B cell (primary cell): ENCODE results near the gene ATP6V0A1. TPM values are rescaled to one million over a fixed set of nuclear protein-coding genes. Genes with fewer than 3 reads are reported as not detected.

Experiments used
- ATAC-seq: fragments of 200-7000 bp; cut with Tn5 transposase; one replicate; pipeline ENCODE4 v1.10.0; 2021; ENCODE audit warnings: low read depth, mild to moderate bottlenecking, moderate number of reproducible peaks, moderate library complexity
- CTCF ChIA-PET: fragments of 350-600 bp; sonication (Branson Sonifier 250); formaldehyde crosslinking; loops from one replicate; lab custom pipeline; 2021; ENCODE audit warnings: antibody characterized with exemption, inconsistent platforms; lab: Charles Lee
- POLR2A ChIA-PET: fragments of 350-600 bp; sonication (Branson Sonifier 250); formaldehyde crosslinking; loops from one replicate; lab custom pipeline; 2021; ENCODE audit warnings: antibody characterized with exemption; lab: Charles Lee
- DNase-seq: peaks from one replicate; pipeline ENCODE4 v3.0.0; 2013
- H2AFZ ChIP-seq: 2 replicates; pipeline ENCODE4 v1.6.1; 2012; ENCODE audit warnings: mild to moderate bottlenecking, low read depth, low read length; ENCODE audit not compliant: insufficient read depth, poor library complexity, severe bottlenecking
- H3K27ac ChIP-seq, 2 donors: 1 replicate in 1 of 2; 2 replicates in 1 of 2; pipeline ENCODE4 v1.5.1; 2012 to 2013; ENCODE audit warnings: low read length in 2 of 2, mild to moderate bottlenecking in 2 of 2, moderate library complexity in 1 of 2
- H3K27me3 ChIP-seq, 4 experiments: fragments of 200-600 bp in 1 of 4; sonication (generic) in 1 of 4; replicated peaks in 1 of 4; 1 replicate in 2 of 4; 2 replicates in 2 of 4; pipeline versions ENCODE4 v1.6.1 to v1.7.0; 2013 to 2016; ENCODE audit warnings: low read length in 3 of 4, mild to moderate bottlenecking in 2 of 4, mixed read lengths in 1 of 4, moderate library complexity in 1 of 4; ENCODE audit not compliant: insufficient read depth in 4 of 4, control insufficient read depth in 3 of 4; ENCODE audit errors: control extremely low read depth in 1 of 4
- H3K36me3 ChIP-seq, 2 experiments: replicated peaks in 1 of 2; 1 replicate in 1 of 2; 2 replicates in 1 of 2; pipeline versions ENCODE4 v1.6.1 to v1.7.1; 2013; ENCODE audit warnings: low read length in 1 of 2; ENCODE audit not compliant: insufficient read depth in 2 of 2, control insufficient read depth in 1 of 2; ENCODE audit errors: control extremely low read depth in 1 of 2, extremely low read depth in 1 of 2
- H3K4me1 ChIP-seq, 2 donors: fragments of 200-600 bp in 1 of 2; sonication (generic) in 1 of 2; 1 replicate in 1 of 2; 2 replicates in 1 of 2; pipeline versions ENCODE4 v1.5.1 to v1.6.1; 2013 to 2017; ENCODE audit warnings: low read length in 2 of 2; ENCODE audit not compliant: control insufficient read depth in 2 of 2, insufficient read depth in 2 of 2
- H3K4me2 ChIP-seq: replicated peaks from 2 replicates; pipeline ENCODE3; 2012; ENCODE audit warnings: mild to moderate bottlenecking, low read depth, low read length; ENCODE audit not compliant: poor library complexity, severe bottlenecking
- H3K4me3 ChIP-seq, 5 experiments: fragments of 200-600 bp in 1 of 5; sonication (generic) in 1 of 5; 1 replicate in 3 of 5; 2 replicates in 2 of 5; pipeline versions ENCODE4 v1.5.1 to v1.7.0; 2011 to 2016; ENCODE audit warnings: low read length in 4 of 5, mild to moderate bottlenecking in 4 of 5, low read depth in 2 of 5, control low read depth in 1 of 5, moderate library complexity in 1 of 5; ENCODE audit not compliant: insufficient read depth in 1 of 5; ENCODE audit errors: control extremely low read depth in 1 of 5, extremely low read depth in 1 of 5
- H3K79me2 ChIP-seq: fragments of 200-600 bp; sonication (generic); one replicate; pipeline ENCODE4 v1.6.0; 2016; ENCODE audit warnings: low read length; ENCODE audit not compliant: control insufficient read depth, insufficient read depth
- H3K9ac ChIP-seq: fragments of 200-600 bp; sonication (generic); 2 replicates; pipeline ENCODE4 v1.6.1; 2017; ENCODE audit warnings: mild to moderate bottlenecking, low read length, moderate library complexity
- H3K9me3 ChIP-seq, 3 donors: one replicate each; pipeline versions ENCODE4 v1.6.1 to v1.7.1; 2013; ENCODE audit warnings: low read length in 2 of 3; ENCODE audit not compliant: control insufficient read depth in 2 of 3, insufficient read depth in 1 of 3; ENCODE audit errors: control extremely low read depth in 1 of 3
- H4K20me1 ChIP-seq: 2 replicates; pipeline ENCODE4 v1.6.0; 2012; ENCODE audit warnings: mild to moderate bottlenecking, low read length; ENCODE audit not compliant: insufficient read depth, control insufficient read depth, poor library complexity, severe bottlenecking
- H3K27ac Mint-ChIP-seq: one replicate; pipeline ENCODE4 v1.8.0; 2021; ENCODE audit warnings: mixed read lengths
- H3K27me3 Mint-ChIP-seq: one replicate; pipeline ENCODE4 v1.8.0; 2021; ENCODE audit warnings: mixed read lengths
- H3K4me1 Mint-ChIP-seq: one replicate; pipeline ENCODE4 v1.8.0; 2021; ENCODE audit warnings: mixed read lengths
- H3K4me3 Mint-ChIP-seq: one replicate; pipeline ENCODE4 v1.8.0; 2021; ENCODE audit warnings: mixed read lengths
- H3K9me3 Mint-ChIP-seq: one replicate; pipeline ENCODE4 v1.8.0; 2022; ENCODE audit warnings: mixed read lengths; ENCODE audit not compliant: insufficient read depth
- CTCF ChIP-seq: fragments of 200-600 bp; IDR thresholded peaks from one replicate; pipeline ENCODE4 v1.8.0; 2022; ENCODE audit warnings: antibody characterized with exemption, mild to moderate bottlenecking
- EZH2 ChIP-seq: IDR thresholded peaks from 2 replicates; pipeline ENCODE4 v1.6.1; 2012; ENCODE audit warnings: borderline replicate concordance, low read depth, mild to moderate bottlenecking, moderate library complexity, low read length; ENCODE audit not compliant: insufficient read depth, poor library complexity, severe bottlenecking
- WGBS: methylation state at CpG from one replicate; pipeline ENCODE4 v1.1.5; 2013; ENCODE audit warnings: missing lambda C conversion rate; ENCODE audit not compliant: insufficient coverage; 5-methylcytosine and 5-hydroxymethylcytosine counted together
- intact Hi-C: fragments of 100-400 bp; cut with micrococcal nuclease; formaldehyde crosslinking; loops from one replicate; pipeline ENCODE4 v1.10.0; 2022
- polyA plus RNA-seq: library from polyadenylated mRNA; depleted of rRNA; stranded (reverse); fragments of >200 nt; gene quantifications from 2 replicates; pipeline ENCODE4 v1.2.3, GENCODE V29; 2012
- total RNA-seq, 2 donors: library from RNA; stranded (reverse); fragments of 120-200 nt in 1 of 2; gene quantifications; 1 replicate in 1 of 2; 2 replicates in 1 of 2; pipeline versions ENCODE4 v1.2.3 to v1.2.4, GENCODE V29; 2013 to 2022

ATP6V0A1 gene
- total and polyA plus RNA-seq, 2 donors (not counting 1 experiment from before 2014, with no cell fraction given), result 59.1 to 90.9 TPM

- Histone ChIP-seq H3K4me2 (no peak overlapping the region), H2AFZ (no peak overlapping the region), H3K36me3 (peaks cover 0 to 37% of the 10 kb centered on the region in 2 experiments), H3K27me3 (no peaks in the 10 kb centered on the region), H3K27ac (no peak overlapping the region), H3K79me2 (no peaks in the 10 kb centered on the region), H3K9me3 (no peaks in the 10 kb centered on the region), H3K4me1 (peaks cover 2 to 7% of the 10 kb centered on the region in 2 donors), H3K4me3 (no peak overlapping the region), H4K20me1 (no peaks in the 10 kb centered on the region), H3K9ac (no peak overlapping the region)
- Mint-ChIP-seq H3K27ac (no peak overlapping the region), H3K4me3 (no peak overlapping the region), H3K27me3 (no peaks in the 10 kb centered on the region), H3K4me1 (peaks cover 6% of the 10 kb centered on the region), H3K9me3 (no peaks in the 10 kb centered on the region)
- CTCF ChIA-PET, result no interaction called here
- intact Hi-C loops, result no loop called here
- 94% methylated on average over 9 of the region's 9 CpGs for WGBS
- no peak for DNase-seq
- POLR2A ChIA-PET, result no interaction called here
- TF ChIP-seq CTCF, result no peak
- no peak for TF ChIP-seq EZH2
- no peak for ATAC-seq
These were observed 63.6 kb downstream of the ATP6V0A1 start for GRCh38 chr17:42522263-42522790.

GRCh38 chr17:42522798-42523278 lies 64.2 kb downstream of the ATP6V0A1 start:
- no peaks in the 10 kb centered on the region for H3K9me3 Mint-ChIP-seq
- Histone ChIP-seq H3K9me3 (no peaks in the 10 kb centered on the region), H3K27ac (no peak overlapping the region), H4K20me1 (no peaks in the 10 kb centered on the region), H3K79me2 (no peaks in the 10 kb centered on the region), H3K4me3 (no peak overlapping the region), H2AFZ (no peak overlapping the region), H3K27me3 (no peaks in the 10 kb centered on the region), H3K4me1 (peaks cover 3 to 8% of the 10 kb centered on the region in 2 donors), H3K36me3 (peaks cover 0 to 35% of the 10 kb centered on the region in 2 experiments), H3K9ac (no peak overlapping the region), H3K4me2 (no peak overlapping the region)
- H3K27ac Mint-ChIP-seq, result no peak overlapping the region
- H3K4me1 Mint-ChIP-seq, result peaks cover 5% of the 10 kb centered on the region
- peak; percentile 7 for DNase-seq
- ATAC-seq, result no peak
- 97% methylated on average over 8 of the region's 8 CpGs for WGBS
- no peaks in the 10 kb centered on the region for H3K27me3 Mint-ChIP-seq
- ChIA-PET POLR2A (no interaction called here), CTCF (no interaction called here)
- H3K4me3 Mint-ChIP-seq, result no peak overlapping the region
- TF ChIP-seq CTCF (no peak), EZH2 (no peak)
- intact Hi-C loops, result no loop called here
